Mesodermal cell (in vitro differentiated cells): ENCODE results near the gene ATXN10.

ENCODE experiments used
- H3K27ac ChIP-seq: 2 replicates; pipeline ENCODE4 v1.7.0; 2013; ENCODE audit warnings: mild to moderate bottlenecking, low read depth, low read length, moderate library complexity; ENCODE audit not compliant: severe bottlenecking
- H3K36me3 ChIP-seq: 2 replicates; pipeline ENCODE4 v1.7.1; 2013; ENCODE audit warnings: mild to moderate bottlenecking, low read length, moderate library complexity; ENCODE audit not compliant: control insufficient read depth, insufficient read depth
- H3K4me1 ChIP-seq: one replicate; pipeline ENCODE4 v1.7.1; 2013; ENCODE audit warnings: mild to moderate bottlenecking, low read length; ENCODE audit not compliant: insufficient read depth, control insufficient read depth, poor library complexity, severe bottlenecking
- H3K4me3 ChIP-seq: 2 replicates; pipeline ENCODE4 v1.7.0; 2013; ENCODE audit warnings: low read length, control low read depth, mild to moderate bottlenecking; ENCODE audit not compliant: insufficient read depth, poor library complexity, severe bottlenecking; ENCODE audit errors: extremely low read depth
- H3K9me3 ChIP-seq: 2 replicates; pipeline ENCODE4 v1.7.1; 2013; ENCODE audit warnings: mild to moderate bottlenecking, low read length, moderate library complexity; ENCODE audit not compliant: control insufficient read depth
- WGBS, 2 experiments: methylation state at CpG; one replicate each; pipeline ENCODE4 v1.1.5; 2013; ENCODE audit warnings: missing lambda C conversion rate in 2 of 2; ENCODE audit not compliant: insufficient coverage in 2 of 2; 5-methylcytosine and 5-hydroxymethylcytosine counted together

Gene ATXN10

DNA sequence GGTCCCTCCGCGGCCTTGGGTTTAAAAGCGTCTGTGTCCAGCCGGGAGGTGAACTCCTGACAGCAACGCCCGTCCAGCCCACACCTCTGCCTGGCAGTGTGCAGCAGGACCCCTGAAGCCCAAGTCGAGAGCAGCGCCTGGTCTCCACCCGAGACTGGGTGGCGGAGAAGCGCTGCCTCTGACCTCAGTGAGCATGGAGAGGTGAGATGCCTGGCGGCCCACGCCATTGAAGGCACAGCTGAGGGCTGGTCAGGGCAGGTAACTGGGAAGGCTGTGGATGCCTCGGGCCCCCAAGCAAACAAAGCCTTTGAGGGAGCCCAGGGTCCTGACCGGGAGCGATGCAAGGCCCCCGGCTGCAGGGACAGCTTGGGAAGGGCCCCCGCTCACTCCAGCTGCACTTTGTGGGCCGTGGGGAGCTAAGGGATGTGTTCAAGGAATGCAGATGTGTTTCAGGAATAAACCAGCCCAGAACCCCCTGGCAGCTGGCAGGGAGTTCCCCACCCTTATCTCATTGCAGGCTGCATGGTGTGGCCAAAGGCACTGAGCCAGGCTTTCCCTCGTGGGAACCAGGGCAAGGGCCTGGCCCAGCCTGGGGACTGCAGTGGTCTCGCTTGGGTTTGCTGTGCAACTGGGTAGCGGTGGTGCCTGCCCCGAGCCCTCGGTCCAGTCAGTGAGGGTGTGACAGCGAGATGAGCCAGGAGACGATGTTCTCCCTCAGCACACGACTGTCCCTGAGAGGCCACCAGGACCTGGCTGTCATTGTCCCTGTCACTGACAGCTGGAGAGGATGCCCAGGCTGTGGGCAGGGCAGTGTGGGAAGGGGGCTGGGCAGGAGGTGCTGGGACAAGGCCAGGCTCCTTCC, 212.8 kb downstream of the ATXN10 start:
- Histone ChIP-seq H3K9me3 (no peaks in the 10 kb centered on the region), H3K27ac (no peak overlapping the region), H3K36me3 (no peaks in the 10 kb centered on the region), H3K4me1 (no peaks in the 10 kb centered on the region), H3K4me3 (no peak overlapping the region)
- 93 to 94% methylated on average over 25 to 26 of the region's 27 CpGs for WGBS, 2 experiments

DNA sequence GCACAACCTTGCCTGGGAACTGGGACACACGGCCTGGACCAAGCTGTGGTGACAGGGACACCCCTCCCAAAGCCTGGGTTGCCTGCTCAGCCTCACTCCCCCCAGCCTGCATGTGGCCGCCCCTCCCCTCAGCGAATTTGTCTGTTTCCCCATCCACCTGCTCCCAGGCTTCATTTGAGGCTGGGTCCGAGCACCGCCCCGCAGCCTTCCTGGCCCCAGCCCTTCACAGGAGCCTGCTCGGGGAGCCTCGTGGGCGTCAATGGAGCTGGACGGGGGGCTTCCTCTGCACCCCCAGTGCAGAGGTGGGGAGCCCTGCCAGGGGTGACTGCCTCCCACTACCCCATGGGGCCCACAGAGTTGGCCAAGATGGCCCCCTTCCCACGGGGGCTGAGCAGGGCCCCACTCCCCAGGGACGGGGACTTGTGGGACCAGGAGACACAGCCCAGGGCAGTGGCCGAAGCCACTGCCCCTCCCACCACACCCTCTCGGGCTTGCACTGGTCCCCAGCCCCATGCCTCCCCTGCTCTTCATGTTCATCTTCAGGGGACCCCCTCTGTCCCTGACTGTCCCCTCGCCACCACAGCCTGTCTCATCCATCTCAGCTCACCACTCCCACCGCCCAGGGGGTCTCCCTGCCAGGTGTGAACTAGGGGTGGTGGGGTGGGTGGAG, 213.7 kb downstream of the ATXN10 start:
- Histone ChIP-seq H3K27ac (no peak overlapping the region), H3K4me3 (no peak overlapping the region), H3K4me1 (no peaks in the 10 kb centered on the region), H3K9me3 (no peaks in the 10 kb centered on the region), H3K36me3 (no peaks in the 10 kb centered on the region)
- WGBS, 2 experiments: 84 to 85% methylated on average over 7 to 14 of the region's 16 CpGs

DNA sequence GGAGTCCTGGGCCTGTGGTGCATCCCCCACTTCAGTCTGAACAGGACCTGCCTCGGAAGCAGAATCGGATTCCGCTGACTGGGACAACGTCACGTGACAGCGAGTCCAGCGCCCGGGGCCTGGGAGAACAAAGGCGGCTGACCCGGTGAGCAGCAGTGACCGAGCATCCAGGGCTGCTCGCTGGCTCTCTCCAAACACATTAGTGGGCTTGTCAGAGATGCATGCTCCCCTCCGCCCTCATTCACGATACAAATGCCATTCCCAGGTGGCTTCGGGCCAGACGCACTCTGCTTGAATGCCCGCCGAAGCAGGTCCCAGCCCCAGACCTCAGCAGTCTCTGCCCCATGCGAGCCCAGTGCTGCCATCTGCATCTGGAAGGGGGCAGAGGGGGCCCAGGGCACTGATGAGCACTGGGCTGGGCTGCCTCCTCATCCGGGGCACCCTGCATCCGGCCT, 214.3 kb downstream of the ATXN10 start:
- no peaks in the 10 kb centered on the region for H3K4me1 ChIP-seq

DNA sequence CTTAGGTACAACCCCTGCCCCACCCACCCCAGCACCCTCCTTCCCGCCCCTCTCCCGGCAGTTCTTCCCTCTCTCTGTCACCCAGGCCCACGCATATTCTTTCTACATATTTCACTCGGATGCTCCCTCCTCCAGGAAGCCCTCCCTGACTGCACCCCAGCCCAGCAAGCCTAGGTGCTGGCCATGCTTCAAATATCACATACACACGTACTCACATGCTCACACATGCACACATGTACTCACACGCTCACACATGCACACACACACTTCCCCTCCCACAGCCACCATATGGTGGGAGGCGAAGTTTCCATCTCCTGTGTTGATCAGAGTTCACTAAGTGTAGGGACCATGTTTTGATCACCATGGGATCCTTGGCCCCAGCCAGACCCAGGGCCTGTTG, 214.9 kb downstream of the ATXN10 start:
- 79 to 95% methylated on average over 3 to 7 of the region's 7 CpGs for WGBS, 2 experiments
- no peaks in the 10 kb centered on the region for H3K4me1 ChIP-seq
- H3K4me3 ChIP-seq: no peak overlapping the region
- no peaks in the 10 kb centered on the region for H3K9me3 ChIP-seq
- H3K36me3 ChIP-seq: no peaks in the 10 kb centered on the region
- no peak overlapping the region for H3K27ac ChIP-seq

More for the DNA sequence above, 214.3 kb downstream of the ATXN10 start:
- H3K27ac ChIP-seq: no peak overlapping the region
- no peaks in the 10 kb centered on the region for H3K36me3 ChIP-seq
- no peaks in the 10 kb centered on the region for H3K9me3 ChIP-seq
- H3K4me3 ChIP-seq: no peak overlapping the region
- 87 to 91% methylated on average over 20 to 21 of the region's 21 CpGs for WGBS, 2 experiments

DNA sequence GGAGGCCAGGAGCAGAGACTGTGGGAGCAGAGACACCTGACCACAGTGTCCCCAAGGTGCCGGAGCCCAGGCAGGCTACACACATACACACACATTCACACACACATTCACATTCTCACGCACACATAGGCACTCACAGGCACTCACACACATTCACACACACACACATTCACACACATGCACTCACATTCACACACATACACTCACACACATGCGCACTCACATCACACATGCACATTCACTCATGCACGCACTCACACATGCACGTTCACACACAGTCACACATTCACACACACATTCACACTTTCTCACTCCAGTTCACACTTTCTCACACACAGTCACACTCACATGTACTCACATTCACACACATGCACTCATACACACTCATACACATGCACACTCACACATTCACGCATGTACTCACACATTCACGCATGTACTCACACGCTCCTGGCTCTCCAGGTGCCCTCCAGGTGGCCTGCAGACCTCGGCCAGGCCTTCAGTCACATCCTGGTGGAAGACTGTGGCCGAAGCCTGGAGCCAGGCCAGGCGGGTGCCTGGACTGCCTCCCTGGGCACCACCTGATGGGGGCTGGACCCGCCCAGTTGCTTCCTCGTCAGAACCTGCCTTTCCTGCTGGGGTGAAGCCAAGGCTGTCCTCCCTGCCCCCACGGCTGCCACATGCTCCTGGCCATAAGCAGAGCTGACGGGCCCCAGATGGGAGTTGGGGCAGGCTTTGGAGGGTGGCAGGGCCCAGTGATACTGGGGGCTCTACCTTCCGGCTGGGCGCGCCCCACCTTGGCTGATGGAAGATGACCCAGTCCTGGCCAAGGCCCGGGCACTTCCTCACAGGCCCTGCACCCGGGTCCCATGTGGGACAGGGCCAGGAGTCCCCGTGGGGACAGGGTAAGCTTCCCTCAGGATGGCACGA, 215.8 kb downstream of the ATXN10 start:
- Histone ChIP-seq H3K4me1 (no peaks in the 10 kb centered on the region), H3K4me3 (no peak overlapping the region), H3K36me3 (no peaks in the 10 kb centered on the region), H3K27ac (no peak overlapping the region), H3K9me3 (no peaks in the 10 kb centered on the region)
- 87 to 88% methylated on average over 21 of the region's 22 CpGs for WGBS, 2 experiments

DNA sequence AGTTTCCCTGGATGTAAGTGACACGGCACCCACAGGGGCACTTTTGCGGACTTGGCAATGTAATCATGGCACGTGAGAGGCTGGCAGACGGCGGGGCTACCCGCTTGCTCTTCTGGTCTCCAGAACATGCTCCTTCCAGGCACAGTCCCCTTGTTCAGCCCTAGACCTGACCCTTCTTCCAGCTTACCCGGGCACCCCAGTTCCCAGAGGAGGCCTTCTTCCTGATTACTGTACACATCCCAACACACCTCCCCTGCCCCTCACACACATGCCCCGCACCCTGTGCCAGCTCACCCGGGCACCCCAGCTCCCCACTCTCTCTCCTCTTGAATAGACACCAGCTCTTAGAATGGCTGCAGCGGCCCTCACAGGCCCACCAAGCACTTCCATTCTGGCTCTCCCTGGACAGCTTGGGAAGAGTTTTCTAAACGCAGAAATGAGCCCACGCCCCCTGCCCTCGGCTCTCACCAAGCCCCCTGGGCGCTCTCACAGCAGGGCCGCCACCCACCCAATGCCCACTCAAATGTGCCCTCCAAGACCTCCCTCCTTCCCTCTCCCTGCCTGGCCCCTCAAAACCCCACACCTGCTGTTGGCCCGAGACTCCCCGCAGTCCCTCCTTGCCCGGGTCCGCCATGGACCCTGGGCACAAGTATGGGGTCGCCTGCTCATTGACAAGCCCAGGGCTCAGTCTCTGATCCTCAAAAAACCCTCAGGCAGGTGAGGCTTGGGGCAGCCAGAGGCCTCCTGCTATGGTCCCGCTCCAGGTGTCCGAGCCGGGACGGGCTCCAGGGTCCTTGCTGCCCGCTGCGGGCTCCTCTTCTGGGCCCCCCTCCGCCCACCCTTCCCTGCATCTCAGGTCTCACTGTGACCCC, 216.8 kb downstream of the ATXN10 start:
- H3K9me3 ChIP-seq: no peaks in the 10 kb centered on the region
- no peak overlapping the region for H3K27ac ChIP-seq
- 90 to 92% methylated on average over 26 to 27 of the region's 27 CpGs for WGBS, 2 experiments
- no peaks in the 10 kb centered on the region for H3K4me1 ChIP-seq
- no peaks in the 10 kb centered on the region for H3K36me3 ChIP-seq
- no peak overlapping the region for H3K4me3 ChIP-seq

DNA sequence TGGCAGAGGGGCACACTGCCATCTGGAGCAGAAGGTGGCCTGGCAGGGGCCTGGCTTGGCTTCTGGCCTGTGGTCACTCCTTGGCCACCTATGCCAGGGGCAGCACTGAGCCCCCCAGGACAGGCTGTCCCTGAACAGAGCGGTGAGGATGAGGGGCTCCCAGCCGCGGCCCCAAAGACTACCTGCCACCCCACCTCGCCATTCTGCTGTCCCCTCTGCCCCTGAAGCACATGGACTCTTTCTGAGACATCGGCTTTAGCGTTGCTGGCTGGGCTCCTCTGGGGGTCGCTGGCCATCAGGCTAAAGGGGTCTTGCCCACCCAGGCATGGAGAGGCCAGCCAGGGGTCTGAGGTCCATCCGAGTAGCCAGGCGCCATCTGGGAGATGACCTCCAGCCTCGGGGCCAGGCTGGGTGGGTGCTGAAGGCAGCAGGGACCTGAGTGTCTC, 217.5 kb downstream of the ATXN10 start:
- WGBS, 2 experiments: 92 to 93% methylated on average over 6 to 10 of the region's 10 CpGs
- no peaks in the 10 kb centered on the region for H3K9me3 ChIP-seq
- no peaks in the 10 kb centered on the region for H3K36me3 ChIP-seq
- H3K27ac ChIP-seq: no peak overlapping the region
- no peak overlapping the region for H3K4me3 ChIP-seq
- no peaks in the 10 kb centered on the region for H3K4me1 ChIP-seq

DNA sequence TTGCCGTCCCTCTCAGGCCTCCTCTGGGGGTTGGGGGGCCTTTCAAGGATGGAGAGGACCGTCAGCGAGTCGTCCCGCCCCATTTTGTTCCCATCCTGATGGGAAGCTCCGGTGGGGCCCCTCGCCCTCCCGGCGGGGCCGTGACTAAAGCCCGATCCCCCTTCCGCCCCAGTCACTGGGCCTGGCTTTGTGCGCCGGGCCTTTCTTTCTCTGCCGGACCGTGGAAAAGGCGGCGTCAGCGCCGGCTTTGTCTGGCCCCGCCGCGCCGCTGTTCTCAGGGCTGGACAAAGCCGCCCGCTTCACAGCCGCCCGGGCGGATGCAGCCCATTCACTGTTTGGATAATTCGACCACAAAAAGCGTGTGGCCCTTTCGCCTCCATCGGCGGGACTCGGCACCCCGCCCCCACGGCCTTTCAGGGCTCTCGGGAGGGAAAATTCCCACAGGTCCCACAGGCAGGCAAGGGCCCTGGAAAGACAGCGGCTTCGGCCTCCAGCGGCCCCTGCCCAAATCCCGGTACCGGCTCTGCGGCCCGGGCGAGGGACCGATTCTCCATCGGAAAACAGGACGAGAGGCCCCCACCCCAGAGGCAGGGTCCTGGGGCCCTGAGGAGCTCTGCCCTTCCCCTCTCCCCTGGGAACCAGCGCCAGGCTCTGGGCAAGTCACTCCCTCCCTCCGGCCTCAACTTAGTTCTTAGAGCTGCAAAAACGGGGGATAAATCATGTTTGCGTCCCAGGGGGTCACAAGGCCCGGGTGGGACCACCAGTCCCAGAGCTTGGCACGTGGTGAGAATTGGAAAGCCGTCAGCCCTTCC, 218.1 kb downstream of the ATXN10 start:
- 92% methylated on average over 37 to 53 of the region's 56 CpGs for WGBS, 2 experiments
- H3K9me3 ChIP-seq: no peaks in the 10 kb centered on the region
- no peaks in the 10 kb centered on the region for H3K36me3 ChIP-seq
- H3K4me1 ChIP-seq: no peaks in the 10 kb centered on the region
- no peak overlapping the region for H3K27ac ChIP-seq
- H3K4me3 ChIP-seq: no peak overlapping the region

DNA sequence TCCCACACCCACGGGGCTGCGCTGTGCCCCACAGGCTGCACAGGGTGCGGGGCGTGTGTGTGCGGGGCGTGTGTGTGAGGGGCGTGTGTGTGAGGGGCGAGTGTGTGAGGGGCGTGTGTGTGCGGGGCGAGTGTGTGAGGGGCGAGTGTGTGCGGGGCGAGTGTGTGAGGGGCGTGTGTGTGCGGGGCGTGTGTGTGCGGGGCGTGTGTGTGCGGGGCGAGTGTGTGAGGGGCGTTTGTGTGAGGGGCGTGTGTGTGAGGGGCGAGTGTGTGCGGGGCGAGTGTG, 218.7 kb downstream of the ATXN10 start:
- Histone ChIP-seq H3K4me1 (no peaks in the 10 kb centered on the region), H3K36me3 (no peaks in the 10 kb centered on the region), H3K27ac (no peak overlapping the region), H3K4me3 (no peak overlapping the region), H3K9me3 (no peaks in the 10 kb centered on the region)
- WGBS, 2 experiments: 100% methylated on average over 3 of the region's 26 CpGs; no CpG with 5 or more reads in 1 of the 2 experiments
